Nephron progenitor cell (in vitro differentiated cells): ENCODE data around the gene PCSK6.

ENCODE experiments used
- DNase-seq: peaks from one replicate; pipeline ENCODE4 v3.0.0; 2021
- H3K27ac Mint-ChIP-seq: 2 replicates; pipeline ENCODE4 v1.8.0; 2021; ENCODE audit warnings: mild to moderate bottlenecking, moderate library complexity, mixed read lengths
- H3K27me3 Mint-ChIP-seq: 2 replicates; pipeline ENCODE4 v1.8.0; 2021; ENCODE audit warnings: mild to moderate bottlenecking, low read depth, mixed read lengths; ENCODE audit not compliant: poor library complexity
- H3K36me3 Mint-ChIP-seq: 2 replicates; pipeline ENCODE4 v1.8.0; 2021; ENCODE audit warnings: low read depth, mixed read lengths
- H3K4me1 Mint-ChIP-seq: 2 replicates; pipeline ENCODE4 v1.8.0; 2021; ENCODE audit warnings: mixed read lengths
- H3K4me3 Mint-ChIP-seq: 2 replicates; pipeline ENCODE4 v1.8.0; 2021; ENCODE audit warnings: mild to moderate bottlenecking, moderate library complexity, mixed read lengths
- H3K9me3 Mint-ChIP-seq: 2 replicates; pipeline ENCODE4 v1.8.0; 2021; ENCODE audit warnings: mild to moderate bottlenecking, moderate library complexity, mixed read lengths
- CTCF ChIP-seq: fragments of 200-600 bp; sonication (generic); IDR thresholded peaks from 2 replicates; pipeline ENCODE4 v1.5.0; 2021; ENCODE audit warnings: antibody characterized with exemption

Gene PCSK6

GRCh38 chr15:101275018-101275417 lies 214.5 kb downstream of the PCSK6 start:
- TF ChIP-seq CTCF = no peak
- Mint-ChIP-seq H3K4me1 (peaks cover 23% of the 10 kb centered on the region), H3K27me3 (no peaks in the 10 kb centered on the region), H3K9me3 (no peaks in the 10 kb centered on the region), H3K27ac (peak overlapping the region; percentile 9), H3K36me3 (peaks cover 54% of the 10 kb centered on the region), H3K4me3 (no peak overlapping the region)
- DNase-seq = no peak

- no peaks in the 10 kb centered on the region for H3K9me3 Mint-ChIP-seq
- no peak overlapping the region for H3K4me3 Mint-ChIP-seq
- no peak overlapping the region for H3K27ac Mint-ChIP-seq
- TF ChIP-seq CTCF = no peak
- H3K36me3 Mint-ChIP-seq = peaks cover 60% of the 10 kb centered on the region
- H3K27me3 Mint-ChIP-seq = no peaks in the 10 kb centered on the region
- peaks cover 23% of the 10 kb centered on the region for H3K4me1 Mint-ChIP-seq
- no peak for DNase-seq
These were observed 216.0 kb downstream of the PCSK6 start for GRCh38 chr15:101273534-101273933.

- Mint-ChIP-seq H3K4me1 (peaks cover 17% of the 10 kb centered on the region), H3K36me3 (peaks cover 60% of the 10 kb centered on the region), H3K27ac (no peak overlapping the region), H3K9me3 (no peaks in the 10 kb centered on the region), H3K27me3 (no peaks in the 10 kb centered on the region), H3K4me3 (no peak overlapping the region)
- no peak for TF ChIP-seq CTCF
- no peak for DNase-seq
These were observed 216.9 kb downstream of the PCSK6 start for GRCh38 chr15:101272584-101272983.

GRCh38 chr15:101269479-101270223 lies 219.9 kb downstream of the PCSK6 start:
- peaks cover 55% of the 10 kb centered on the region for H3K36me3 Mint-ChIP-seq
- H3K27ac Mint-ChIP-seq = no peak overlapping the region
- H3K27me3 Mint-ChIP-seq = peaks cover 4% of the 10 kb centered on the region
- H3K9me3 Mint-ChIP-seq = no peaks in the 10 kb centered on the region
- TF ChIP-seq CTCF = peak; percentile 34
- DNase-seq = no peak
- peaks cover 19% of the 10 kb centered on the region for H3K4me1 Mint-ChIP-seq
- no peak overlapping the region for H3K4me3 Mint-ChIP-seq

- H3K27me3 Mint-ChIP-seq = peaks cover 5% of the 10 kb centered on the region
- no peaks in the 10 kb centered on the region for H3K9me3 Mint-ChIP-seq
- H3K4me3 Mint-ChIP-seq = no peak overlapping the region
- no peak overlapping the region for H3K27ac Mint-ChIP-seq
- H3K4me1 Mint-ChIP-seq = peaks cover 19% of the 10 kb centered on the region
- DNase-seq = no peak
- H3K36me3 Mint-ChIP-seq = peaks cover 34% of the 10 kb centered on the region
- no peak for TF ChIP-seq CTCF
These were observed 222.0 kb downstream of the PCSK6 start for GRCh38 chr15:101267320-101268104.
